HepG2 (cell line): ENCODE measurements around the gene SERTAD3. TPM values are rescaled to one million over a fixed set of nuclear protein-coding genes. Genes with fewer than 3 reads are reported as not detected.
A peak's percentile ranks its signal among the peaks of the same experiment; 100 is the strongest.

ENCODE experiments used
- ARID2 ChIP-seq: sonication (generic); formaldehyde crosslinking; IDR thresholded peaks from 2 replicates; pipeline ENCODE4 v1.8.1; 2022; ENCODE audit warnings: mild to moderate bottlenecking, missing genetic modification reagents, borderline replicate concordance
- HDAC6 ChIP-seq: fragments of 200-600 bp; sonication (generic); IDR thresholded peaks from 2 replicates; pipeline ENCODE4 v1.7.0; 2017; ENCODE audit warnings: mild to moderate bottlenecking, antibody characterized with exemption, low read length, low read depth
- HMG20A ChIP-seq: IDR thresholded peaks from 2 replicates; pipeline ENCODE4 v1.6.1; 2016; ENCODE audit warnings: borderline replicate concordance
- KAT8 ChIP-seq: IDR thresholded peaks from 2 replicates; pipeline ENCODE4 v1.6.1; 2016; ENCODE audit warnings: missing genetic modification reagents, missing compliant biosample characterization
- NFE2L1 ChIP-seq: sonication (generic); formaldehyde crosslinking; IDR thresholded peaks from 2 replicates; pipeline ENCODE4 v1.4.0; 2020; ENCODE audit warnings: missing genetic modification reagents, mild to moderate bottlenecking, borderline replicate concordance
- NR2F2 ChIP-seq: IDR thresholded peaks from 2 replicates; pipeline ENCODE4 v1.6.1; 2012; ENCODE audit warnings: low read depth, inconsistent platforms, borderline replicate concordance
- PCBP2 ChIP-seq: fragments of 200-400 bp; formaldehyde crosslinking; optimal IDR thresholded peaks from 2 replicates; pipeline ENCODE3; 2018; ENCODE audit warnings: low read length, low read depth; ENCODE audit not compliant: poor library complexity, severe bottlenecking
- PPARG ChIP-seq: conservative IDR thresholded peaks from 2 replicates; pipeline ENCODE4 v1.6.1; 2016; ENCODE audit warnings: missing biosample characterization, missing genetic modification reagents
- RBFOX2 ChIP-seq: fragments of 200-400 bp; formaldehyde crosslinking; IDR thresholded peaks from 2 replicates; pipeline ENCODE4 v1.6.1; 2017; ENCODE audit warnings: low read depth, mild to moderate bottlenecking, low read length
- RELA ChIP-seq: sonication (generic); formaldehyde crosslinking; IDR thresholded peaks from 2 replicates; pipeline ENCODE4 v1.4.0; 2020; ENCODE audit warnings: missing genetic modification reagents
- RXRB ChIP-seq: IDR thresholded peaks from 2 replicates; pipeline ENCODE4 v1.6.1; 2016; ENCODE audit warnings: borderline replicate concordance, missing genetic modification reagents, missing compliant biosample characterization
- SMAD9 ChIP-seq: sonication (generic); formaldehyde crosslinking; IDR thresholded peaks from 2 replicates; pipeline ENCODE4 v1.5.1; 2020; ENCODE audit warnings: mild to moderate bottlenecking, missing genetic modification reagents
- SMYD3 ChIP-seq: sonication (generic); formaldehyde crosslinking; IDR thresholded peaks from 2 replicates; pipeline ENCODE4 v1.8.1; 2023; ENCODE audit warnings: mild to moderate bottlenecking, missing genetic modification reagents
- TRIM24 ChIP-seq: sonication (generic); formaldehyde crosslinking; IDR thresholded peaks from 2 replicates; pipeline ENCODE4 v1.8.0; 2022; ENCODE audit warnings: mild to moderate bottlenecking, missing genetic modification reagents
- ZBTB38 ChIP-seq: sonication (generic); formaldehyde crosslinking; IDR thresholded peaks from 2 replicates; pipeline ENCODE4 v1.5.1; 2020; ENCODE audit warnings: mild to moderate bottlenecking, missing genetic modification reagents
- ZC3H4 ChIP-seq: sonication (generic); formaldehyde crosslinking; IDR thresholded peaks from 2 replicates; pipeline ENCODE4 v1.4.0; 2020; ENCODE audit warnings: missing genetic modification reagents, borderline replicate concordance
- ZFP36L1 ChIP-seq: sonication (generic); formaldehyde crosslinking; IDR thresholded peaks from 2 replicates; pipeline ENCODE4 v1.8.0; 2022; ENCODE audit warnings: mild to moderate bottlenecking, missing genetic modification reagents, moderate library complexity
- ZNF546 ChIP-seq: sonication (generic); formaldehyde crosslinking; conservative IDR thresholded peaks from 2 replicates; pipeline ENCODE4 v1.8.1; 2023; ENCODE audit warnings: mild to moderate bottlenecking, missing genetic modification reagents
- ZNF556 ChIP-seq: sonication (generic); formaldehyde crosslinking; IDR thresholded peaks from 2 replicates; pipeline ENCODE4 v1.4.0; 2020; ENCODE audit warnings: mild to moderate bottlenecking, missing genetic modification reagents, borderline replicate concordance
- ZNF644 ChIP-seq: IDR thresholded peaks from 2 replicates; pipeline ENCODE4 v1.6.1; 2016; ENCODE audit warnings: low read depth
- ZNF747 ChIP-seq: sonication (generic); formaldehyde crosslinking; IDR thresholded peaks from 2 replicates; pipeline ENCODE4 v1.8.1; 2023; ENCODE audit warnings: missing genetic modification reagents, mild to moderate bottlenecking, borderline replicate concordance
- ZNF766 ChIP-seq: sonication (generic); formaldehyde crosslinking; IDR thresholded peaks from 2 replicates; pipeline ENCODE4 v1.5.0; 2020; ENCODE audit warnings: missing genetic modification reagents, borderline replicate concordance
- ZNF780A ChIP-seq: sonication (generic); formaldehyde crosslinking; IDR thresholded peaks from 2 replicates; pipeline ENCODE4 v1.8.0; 2022; ENCODE audit warnings: mild to moderate bottlenecking, missing genetic modification reagents, moderate library complexity
- ZNF788 ChIP-seq: sonication (generic); formaldehyde crosslinking; IDR thresholded peaks from 2 replicates; pipeline ENCODE4 v1.5.0; 2020; ENCODE audit warnings: mild to moderate bottlenecking, missing genetic modification reagents, borderline replicate concordance
- polyA plus RNA-seq, 8 experiments: library from polyadenylated mRNA; depleted of rRNA in 3 of 8; stranded (reverse) in 7 of 8; unstranded in 1 of 8; fragments of >200 nt; fragmentation: Illumina TruSeq in 4 of 8; extraction: Trizol in 4 of 8; gene quantifications; 2 replicates each; pipeline versions ENCODE4 v1.2.1 to v1.2.3, GENCODE V29; 2011 to 2016; ENCODE audit warnings: low read depth in 4 of 8, missing spikeins in 1 of 8, mixed read lengths in 1 of 8; ENCODE audit not compliant: insufficient read depth in 1 of 8
- total RNA-seq, 5 experiments: library from RNA; depleted of rRNA; stranded (reverse); fragments of >200 nt; fragmentation: Illumina TruSeq; extraction: Trizol; gene quantifications; 2 replicates each; pipeline ENCODE4 v1.2.3, GENCODE V29; 2016; ENCODE audit warnings: low read depth in 1 of 5
- TF ChIP-seq, protein P1 (sequence below): sonication (generic); formaldehyde crosslinking; IDR thresholded peaks from 2 replicates; pipeline ENCODE4 v1.4.0; 2020; ENCODE audit warnings: mild to moderate bottlenecking, missing genetic modification reagents
- TF ChIP-seq, protein P2 (sequence below): sonication (generic); formaldehyde crosslinking; IDR thresholded peaks from 2 replicates; pipeline ENCODE4 v1.4.0; 2020; ENCODE audit warnings: missing genetic modification reagents
- TF ChIP-seq, protein P3 (sequence below): IDR thresholded peaks from 2 replicates; pipeline ENCODE4 v1.6.1; 2016; ENCODE audit warnings: mild to moderate bottlenecking, missing biosample characterization, missing genetic modification reagents
- TF ChIP-seq, protein P4 (sequence below): IDR thresholded peaks from 2 replicates; pipeline ENCODE4 v1.6.1; 2016; ENCODE audit warnings: missing genetic modification reagents, missing compliant biosample characterization
- TF ChIP-seq, protein P5 (sequence below), 2 experiments: sonication (generic) in 1 of 2; formaldehyde crosslinking in 1 of 2; IDR thresholded peaks; 2 replicates each; pipeline versions ENCODE4 v1.4.0 to v1.6.1; 2018 to 2020; ENCODE audit warnings: missing genetic modification reagents in 2 of 2, borderline replicate concordance in 1 of 2, low read depth in 1 of 2, mild to moderate bottlenecking in 1 of 2, missing biosample characterization in 1 of 2

The SERTAD3 gene
- total and polyA plus RNA-seq, 2 of the 13 experiments (the other 11 are each of a cell fraction or from before 2014, with no cell fraction given) = 9.6 to 16.9 TPM

DNA sequence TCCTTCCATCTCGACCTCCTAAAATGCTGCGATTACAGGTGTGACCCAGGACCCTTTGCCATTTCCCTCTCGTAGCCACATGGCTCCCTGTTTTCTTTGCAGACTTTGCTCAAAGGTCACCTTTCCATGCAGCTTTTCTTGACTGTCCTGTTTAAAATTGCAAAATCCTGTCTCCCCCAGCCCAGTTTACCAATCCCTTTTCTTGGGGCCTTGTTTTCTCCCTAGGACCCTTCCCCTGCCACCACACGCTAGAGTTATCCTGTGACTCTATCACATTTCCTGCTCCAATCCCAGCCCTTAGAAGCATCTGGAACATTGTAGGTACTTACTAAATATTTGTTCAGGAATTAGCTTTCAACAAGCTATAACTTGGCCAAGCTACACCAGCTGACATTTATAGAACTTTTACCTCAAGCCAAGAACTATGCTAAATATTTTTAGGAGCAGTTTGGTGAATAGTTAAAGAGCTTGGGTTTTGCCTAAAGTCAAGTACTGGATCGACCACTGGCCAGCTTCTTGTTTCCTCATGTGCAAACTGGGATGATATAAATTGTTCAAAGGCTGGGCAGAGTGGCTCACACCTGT lies 9.1 kb upstream of the SERTAD3 start (continued):
- no peak for TF ChIP-seq RBFOX2
- TF ChIP-seq, protein P1, sequence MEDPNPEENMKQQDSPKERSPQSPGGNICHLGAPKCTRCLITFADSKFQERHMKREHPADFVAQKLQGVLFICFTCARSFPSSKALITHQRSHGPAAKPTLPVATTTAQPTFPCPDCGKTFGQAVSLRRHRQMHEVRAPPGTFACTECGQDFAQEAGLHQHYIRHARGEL = no peak
- TF ChIP-seq, protein P2, sequence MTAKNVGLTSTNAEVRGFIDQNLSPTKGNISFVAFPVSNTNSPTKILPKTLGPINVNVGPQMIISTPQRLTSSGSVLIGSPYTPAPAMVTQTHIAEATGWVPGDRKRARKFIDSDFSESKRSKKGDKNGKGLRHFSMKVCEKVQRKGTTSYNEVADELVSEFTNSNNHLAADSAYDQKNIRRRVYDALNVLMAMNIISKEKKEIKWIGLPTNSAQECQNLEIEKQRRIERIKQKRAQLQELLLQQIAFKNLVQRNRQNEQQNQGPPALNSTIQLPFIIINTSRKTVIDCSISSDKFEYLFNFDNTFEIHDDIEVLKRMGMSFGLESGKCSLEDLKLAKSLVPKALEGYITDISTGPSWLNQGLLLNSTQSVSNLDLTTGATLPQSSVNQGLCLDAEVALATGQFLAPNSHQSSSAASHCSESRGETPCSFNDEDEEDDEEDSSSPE (CRISPR knock-in tag) = no peak
- TF ChIP-seq ZFP36L1 (CRISPR knock-in tag) = no peak
- TF ChIP-seq ZNF780A (CRISPR knock-in tag) = no peak
- TF ChIP-seq ZC3H4 (CRISPR knock-in tag) = no peak
- no peak for TF ChIP-seq RXRB (CRISPR knock-in tag)
- TF ChIP-seq KAT8 (CRISPR knock-in tag) = no peak
- no peak for TF ChIP-seq ZBTB38
- TF ChIP-seq SMYD3 (CRISPR knock-in tag) = 0 out of 2 replicates have a peak, but pooled peaks have one; percentile 36
- TF ChIP-seq PPARG (CRISPR knock-in tag) = no peak
- no peak for TF ChIP-seq ZNF546 (CRISPR knock-in tag)
- TF ChIP-seq ZNF556 = no peak
- no peak for TF ChIP-seq NFE2L1 (CRISPR knock-in tag)
- TF ChIP-seq TRIM24 (CRISPR knock-in tag) = no peak
- TF ChIP-seq ZNF788 (CRISPR knock-in tag) = no peak
- no peak for TF ChIP-seq RELA (CRISPR knock-in tag)
- TF ChIP-seq ZNF766 (CRISPR knock-in tag) = no peak
- no peak for TF ChIP-seq NR2F2
- no peak for TF ChIP-seq ZNF747 (CRISPR knock-in tag)
- TF ChIP-seq, protein P3, sequence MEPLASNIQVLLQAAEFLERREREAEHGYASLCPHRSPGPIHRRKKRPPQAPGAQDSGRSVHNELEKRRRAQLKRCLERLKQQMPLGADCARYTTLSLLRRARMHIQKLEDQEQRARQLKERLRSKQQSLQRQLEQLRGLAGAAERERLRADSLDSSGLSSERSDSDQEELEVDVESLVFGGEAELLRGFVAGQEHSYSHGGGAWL (CRISPR knock-in tag) = no peak
- TF ChIP-seq, protein P4, sequence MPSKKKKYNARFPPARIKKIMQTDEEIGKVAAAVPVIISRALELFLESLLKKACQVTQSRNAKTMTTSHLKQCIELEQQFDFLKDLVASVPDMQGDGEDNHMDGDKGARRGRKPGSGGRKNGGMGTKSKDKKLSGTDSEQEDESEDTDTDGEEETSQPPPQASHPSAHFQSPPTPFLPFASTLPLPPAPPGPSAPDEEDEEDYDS = no peak
- no peak for TF ChIP-seq ZNF644 (CRISPR knock-in tag)
- TF ChIP-seq ARID2 (CRISPR knock-in tag) = 0 out of 2 replicates have a peak, but pooled peaks have one; percentile 34
- no peak for TF ChIP-seq HDAC6
- TF ChIP-seq SMAD9 (CRISPR knock-in tag) = no peak
- TF ChIP-seq, protein P5, sequence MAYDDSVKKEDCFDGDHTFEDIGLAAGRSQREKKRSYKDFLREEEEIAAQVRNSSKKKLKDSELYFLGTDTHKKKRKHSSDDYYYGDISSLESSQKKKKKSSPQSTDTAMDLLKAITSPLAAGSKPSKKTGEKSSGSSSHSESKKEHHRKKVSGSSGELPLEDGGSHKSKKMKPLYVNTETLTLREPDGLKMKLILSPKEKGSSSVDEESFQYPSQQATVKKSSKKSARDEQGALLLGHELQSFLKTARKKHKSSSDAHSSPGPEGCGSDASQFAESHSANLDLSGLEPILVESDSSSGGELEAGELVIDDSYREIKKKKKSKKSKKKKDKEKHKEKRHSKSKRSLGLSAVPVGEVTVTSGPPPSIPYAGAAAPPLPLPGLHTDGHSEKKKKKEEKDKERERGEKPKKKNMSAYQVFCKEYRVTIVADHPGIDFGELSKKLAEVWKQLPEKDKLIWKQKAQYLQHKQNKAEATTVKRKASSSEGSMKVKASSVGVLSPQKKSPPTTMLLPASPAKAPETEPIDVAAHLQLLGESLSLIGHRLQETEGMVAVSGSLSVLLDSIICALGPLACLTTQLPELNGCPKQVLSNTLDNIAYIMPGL (CRISPR knock-in tag; IDR thresholded peaks at IDR 0.05; ENCODE audit: borderline replicate concordance in 1 of 2, low read depth in 1 of 2) = no peak
- TF ChIP-seq PCBP2 = no peak
- no peak for TF ChIP-seq HMG20A
